GM19099 (cell line): Measurements from ENCODE around the gene TCP11.

Experiments used
- POLR2A ChIP-seq: IDR thresholded peaks from 3 replicates; pipeline ENCODE4 v1.6.1; 2011; ENCODE audit warnings: low read depth; ENCODE audit not compliant: insufficient read length; ENCODE audit errors: extremely low read depth

TCP11 gene

GRCh38 chr6:35082733-35083403, 58.3 kb downstream of the TCP11 start:
- no peak for TF ChIP-seq POLR2A

GRCh38 chr6:35082046-35082732, 59.0 kb downstream of the TCP11 start:
- TF ChIP-seq POLR2A = no peak

- no peak for TF ChIP-seq POLR2A
Measured at GRCh38 chr6:35081426-35081851, 59.7 kb downstream of the TCP11 start.

- TF ChIP-seq POLR2A = no peak
Measured at GRCh38 chr6:35080821-35081425, 60.2 kb downstream of the TCP11 start.

- TF ChIP-seq POLR2A = no peak
Measured at GRCh38 chr6:35080016-35080680, 61.0 kb downstream of the TCP11 start.

GRCh38 chr6:35079311-35080000, 61.7 kb downstream of the TCP11 start:
- TF ChIP-seq POLR2A = no peak

- no peak for TF ChIP-seq POLR2A
Measured at GRCh38 chr6:35078896-35079295, 62.2 kb downstream of the TCP11 start.

- TF ChIP-seq POLR2A = no peak
Measured at GRCh38 chr6:35078226-35078850, 62.8 kb downstream of the TCP11 start.

- TF ChIP-seq POLR2A = no peak
Measured at GRCh38 chr6:35077713-35078105, 63.4 kb downstream of the TCP11 start.

- no peak for TF ChIP-seq POLR2A
Measured at GRCh38 chr6:35076997-35077712, 64.0 kb downstream of the TCP11 start.

- no peak for TF ChIP-seq POLR2A
Measured at GRCh38 chr6:35073766-35074471, 67.2 kb downstream of the TCP11 start.

GRCh38 chr6:35073211-35073610, 67.9 kb downstream of the TCP11 start:
- no peak for TF ChIP-seq POLR2A

GRCh38 chr6:35072698-35073055, 68.5 kb downstream of the TCP11 start:
- no peak for TF ChIP-seq POLR2A
